Caco-2 (cell line): Measurements from ENCODE around the gene PIP4K2A. TPM values are rescaled to one million over a fixed set of nuclear protein-coding genes. Genes with fewer than 3 reads are reported as not detected.

Source experiments
- BruUV-seq: library from RNA; stranded (reverse); fragments of 400-500 nt; replicated peaks from 2 replicates; lab custom pipeline; 2021; lab: Mats Ljungman, UMichigan
- CTCF ChIA-PET: fragments of 300-600 bp; sonication (Branson Sonifier 250); formaldehyde crosslinking; loops from one replicate; lab custom pipeline; 2022; ENCODE audit warnings: antibody characterized with exemption; lab: Charles Lee
- POLR2A ChIA-PET: fragments of 300-600 bp; sonication (Branson Sonifier 250); formaldehyde crosslinking; loops from one replicate; lab custom pipeline; 2022; ENCODE audit warnings: antibody characterized with exemption; lab: Charles Lee
- DNase-seq, 2 experiments: peaks; one replicate each; pipeline versions ENCODE4 v3.0.0 to v3.0.0-alpha.2; 2020 to 2022
- H3K27me3 ChIP-seq: replicated peaks from 2 replicates; pipeline ENCODE4 v1.6.0; 2011; ENCODE audit warnings: low read length; ENCODE audit not compliant: control insufficient read depth, insufficient read depth
- H3K36me3 ChIP-seq: 2 replicates; pipeline ENCODE4 v1.5.1; 2011; ENCODE audit warnings: low read length; ENCODE audit not compliant: control insufficient read depth, insufficient read depth
- H3K4me1 ChIP-seq: fragments of 250-450 bp; sonication (Bioruptor Pico); 2 replicates; pipeline ENCODE4 v1.5.1; 2020; ENCODE audit warnings: mild to moderate bottlenecking
- H3K4me3 ChIP-seq: 2 replicates; pipeline ENCODE4 v1.5.1; 2011; ENCODE audit warnings: low read depth, mild to moderate bottlenecking, control low read depth, low read length
- H3K9me3 ChIP-seq: fragments of 250-450 bp; sonication (Bioruptor Pico); 2 replicates; pipeline ENCODE4 v1.5.1; 2020; ENCODE audit warnings: mild to moderate bottlenecking, moderate library complexity
- H3K27ac Mint-ChIP-seq: one replicate; pipeline ENCODE4 v1.8.0; 2022; ENCODE audit warnings: mixed read lengths; ENCODE audit not compliant: unreplicated experiment
- H3K27me3 Mint-ChIP-seq: one replicate; pipeline ENCODE4 v1.8.0; 2022; ENCODE audit warnings: mixed read lengths; ENCODE audit not compliant: insufficient read depth, unreplicated experiment
- H3K36me3 Mint-ChIP-seq: one replicate; pipeline ENCODE4 v1.8.0; 2022; ENCODE audit warnings: mild to moderate bottlenecking, mixed read lengths; ENCODE audit not compliant: insufficient read depth, unreplicated experiment
- H3K4me1 Mint-ChIP-seq: one replicate; pipeline ENCODE4 v1.8.0; 2022; ENCODE audit warnings: low read depth, mixed read lengths; ENCODE audit not compliant: unreplicated experiment
- H3K4me3 Mint-ChIP-seq: one replicate; pipeline ENCODE4 v1.8.0; 2022; ENCODE audit warnings: mild to moderate bottlenecking, moderate library complexity, mixed read lengths; ENCODE audit not compliant: unreplicated experiment
- H3K9me3 Mint-ChIP-seq: one replicate; pipeline ENCODE4 v1.8.0; 2022; ENCODE audit warnings: mixed read lengths; ENCODE audit not compliant: unreplicated experiment
- intact Hi-C: fragments of 100-400 bp; cut with micrococcal nuclease; formaldehyde crosslinking; loops from one replicate; pipeline ENCODE4 v1.10.0; 2022; ENCODE audit not compliant: unreplicated experiment
- total RNA-seq: library from RNA; stranded (reverse); gene quantifications from 2 replicates; pipeline ENCODE4 v1.2.3, GENCODE V29; 2022
- TF ChIP-seq, protein P1 (sequence below), 2 experiments: fragments of 200-600 bp in 1 of 2; IDR thresholded peaks; 1 replicate in 1 of 2; 2 replicates in 1 of 2; pipeline versions ENCODE4 v1.5.1 to v1.8.0; 2011 to 2022; ENCODE audit warnings: antibody characterized with exemption in 1 of 2, control low read depth in 1 of 2, inconsistent platforms in 1 of 2, low read depth in 1 of 2, low read length in 1 of 2, mild to moderate bottlenecking in 1 of 2, moderate library complexity in 1 of 2; ENCODE audit not compliant: insufficient read depth in 1 of 2, severe bottlenecking in 1 of 2, unreplicated experiment in 1 of 2

PIP4K2A gene
- total RNA-seq, 1 experiment from 2014 or later = 26.9 TPM

DNA sequence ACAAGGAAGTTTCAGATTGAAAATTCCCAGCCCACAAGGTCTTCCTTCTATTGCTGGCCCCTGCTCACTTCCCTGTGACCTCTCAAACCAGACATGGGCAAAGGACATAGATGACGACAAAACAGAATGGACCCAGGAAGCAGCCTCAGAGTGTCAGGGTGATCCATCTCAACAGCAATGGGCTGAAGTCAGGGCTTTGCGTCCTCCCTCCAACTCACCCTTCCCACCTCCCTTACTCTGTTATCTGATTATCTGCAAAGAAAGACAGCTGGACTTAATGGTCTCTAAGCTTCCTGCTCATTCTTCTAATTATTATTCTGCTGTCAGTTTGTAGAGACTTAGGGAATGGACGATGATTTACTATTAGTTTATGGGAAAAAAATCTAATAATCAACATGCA, 115.9 kb downstream of the PIP4K2A start:
- H3K4me3 ChIP-seq = no peak overlapping the region
- H3K4me1 ChIP-seq = no peaks in the 10 kb centered on the region
- H3K27me3 Mint-ChIP-seq = no peaks in the 10 kb centered on the region
- CTCF ChIA-PET = no interaction called here
- H3K4me3 Mint-ChIP-seq = no peak overlapping the region
- no peaks in the 10 kb centered on the region for H3K9me3 Mint-ChIP-seq
- TF ChIP-seq, protein P1, sequence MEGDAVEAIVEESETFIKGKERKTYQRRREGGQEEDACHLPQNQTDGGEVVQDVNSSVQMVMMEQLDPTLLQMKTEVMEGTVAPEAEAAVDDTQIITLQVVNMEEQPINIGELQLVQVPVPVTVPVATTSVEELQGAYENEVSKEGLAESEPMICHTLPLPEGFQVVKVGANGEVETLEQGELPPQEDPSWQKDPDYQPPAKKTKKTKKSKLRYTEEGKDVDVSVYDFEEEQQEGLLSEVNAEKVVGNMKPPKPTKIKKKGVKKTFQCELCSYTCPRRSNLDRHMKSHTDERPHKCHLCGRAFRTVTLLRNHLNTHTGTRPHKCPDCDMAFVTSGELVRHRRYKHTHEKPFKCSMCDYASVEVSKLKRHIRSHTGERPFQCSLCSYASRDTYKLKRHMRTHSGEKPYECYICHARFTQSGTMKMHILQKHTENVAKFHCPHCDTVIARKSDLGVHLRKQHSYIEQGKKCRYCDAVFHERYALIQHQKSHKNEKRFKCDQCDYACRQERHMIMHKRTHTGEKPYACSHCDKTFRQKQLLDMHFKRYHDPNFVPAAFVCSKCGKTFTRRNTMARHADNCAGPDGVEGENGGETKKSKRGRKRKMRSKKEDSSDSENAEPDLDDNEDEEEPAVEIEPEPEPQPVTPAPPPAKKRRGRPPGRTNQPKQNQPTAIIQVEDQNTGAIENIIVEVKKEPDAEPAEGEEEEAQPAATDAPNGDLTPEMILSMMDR (IDR thresholded peaks at IDR 0.05; ENCODE audit: insufficient read depth in 1 of 2, low read depth in 1 of 2, low read length in 1 of 2, severe bottlenecking in 1 of 2, unreplicated experiment in 1 of 2) = no peak
- H3K36me3 ChIP-seq = no peaks in the 10 kb centered on the region
- POLR2A ChIA-PET = no interaction called here
- H3K9me3 ChIP-seq = no peaks in the 10 kb centered on the region
- peaks cover 7% of the 10 kb centered on the region for H3K4me1 Mint-ChIP-seq
- no peak overlapping the region for H3K27ac Mint-ChIP-seq
- no TSS peak for BruUV-seq
- DNase-seq = no peak
- H3K27me3 ChIP-seq = no peaks in the 10 kb centered on the region
- intact Hi-C loops = no loop called here
- H3K36me3 Mint-ChIP-seq = peaks cover 16% of the 10 kb centered on the region

DNA sequence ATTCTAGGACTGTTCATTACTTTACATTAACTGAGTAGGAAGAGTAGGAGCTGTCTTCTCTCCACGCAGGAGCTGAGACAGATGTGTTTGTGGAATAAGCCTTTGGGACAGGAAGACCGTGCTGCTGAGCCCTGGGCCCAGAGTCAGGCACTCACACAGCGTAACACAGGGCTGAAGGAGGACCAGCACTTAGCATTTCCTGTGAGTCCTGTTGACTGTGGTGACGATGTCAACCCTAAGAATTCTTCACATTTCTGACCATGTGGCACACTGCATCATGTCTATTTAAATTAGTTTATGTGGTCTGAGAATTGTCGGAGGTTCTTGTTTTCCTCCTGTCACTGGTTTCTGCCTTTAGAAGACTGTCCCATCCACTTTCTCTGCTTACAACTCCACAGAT, 117.2 kb downstream of the PIP4K2A start:
- intact Hi-C loops = no loop called here
- peaks cover 7% of the 10 kb centered on the region for H3K4me1 Mint-ChIP-seq
- no TSS peak for BruUV-seq

DNA sequence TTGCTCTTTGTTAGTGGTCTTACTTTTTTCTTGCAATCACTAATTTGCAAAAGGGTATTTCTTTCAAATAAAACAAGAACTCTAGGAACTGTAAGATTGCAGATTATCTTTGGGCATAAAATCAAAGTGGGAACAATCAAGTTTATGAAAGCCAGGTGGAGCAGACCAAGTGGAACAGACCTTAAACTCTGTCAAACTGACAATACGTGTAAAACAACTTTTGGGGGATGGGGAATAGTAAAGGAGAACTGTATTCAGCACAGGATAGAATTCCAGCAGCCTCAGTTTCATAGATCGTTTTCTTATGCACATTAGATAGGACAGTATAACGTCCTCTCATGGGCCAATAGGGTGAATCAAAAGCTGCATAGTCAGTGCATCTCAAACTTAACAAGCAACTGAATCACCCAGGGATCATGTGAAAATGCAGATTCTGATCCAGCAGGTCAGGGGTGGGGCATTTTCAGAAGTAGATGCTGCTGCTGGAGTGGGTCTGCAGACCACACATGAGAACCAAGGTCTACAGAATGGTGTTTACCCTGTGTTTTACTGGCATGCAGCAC, 120.7 kb downstream of the PIP4K2A start:
- no peak overlapping the region for H3K27ac Mint-ChIP-seq
- POLR2A ChIA-PET = no interaction called here
- no peaks in the 10 kb centered on the region for H3K4me1 ChIP-seq
- no peaks in the 10 kb centered on the region for H3K27me3 Mint-ChIP-seq
- CTCF ChIA-PET = no interaction called here
- no peaks in the 10 kb centered on the region for H3K36me3 ChIP-seq
- no peaks in the 10 kb centered on the region for H3K27me3 ChIP-seq
- BruUV-seq = no TSS peak
- DNase-seq = no peak
- H3K9me3 Mint-ChIP-seq = no peaks in the 10 kb centered on the region
- H3K4me3 Mint-ChIP-seq = no peak overlapping the region
- TF ChIP-seq, protein P1 (IDR thresholded peaks at IDR 0.05; ENCODE audit: insufficient read depth in 1 of 2, low read depth in 1 of 2, low read length in 1 of 2, severe bottlenecking in 1 of 2, unreplicated experiment in 1 of 2) = no peak
- H3K4me3 ChIP-seq = no peak overlapping the region
- peaks cover 11% of the 10 kb centered on the region for H3K36me3 Mint-ChIP-seq
- H3K4me1 Mint-ChIP-seq = no peaks in the 10 kb centered on the region
- intact Hi-C loops = no loop called here
- H3K9me3 ChIP-seq = no peaks in the 10 kb centered on the region

More for the DNA sequence above, 117.2 kb downstream of the PIP4K2A start:
- ChIA-PET POLR2A (no interaction called here), CTCF (no interaction called here)
- Histone ChIP-seq H3K36me3 (no peaks in the 10 kb centered on the region), H3K4me1 (no peaks in the 10 kb centered on the region), H3K9me3 (no peaks in the 10 kb centered on the region), H3K4me3 (no peak overlapping the region), H3K27me3 (no peaks in the 10 kb centered on the region)
- DNase-seq = no peak
- Mint-ChIP-seq H3K27ac (no peak overlapping the region), H3K27me3 (no peaks in the 10 kb centered on the region), H3K9me3 (no peaks in the 10 kb centered on the region), H3K4me3 (no peak overlapping the region), H3K36me3 (peaks cover 16% of the 10 kb centered on the region)
- TF ChIP-seq, protein P1 (IDR thresholded peaks at IDR 0.05; ENCODE audit: insufficient read depth in 1 of 2, low read depth in 1 of 2, low read length in 1 of 2, severe bottlenecking in 1 of 2, unreplicated experiment in 1 of 2) = no peak
